Right cardiac atrium (tissue), 5 donors: ENCODE data around the gene GORASP2. TPM values are rescaled to one million over a fixed set of nuclear protein-coding genes. Genes with fewer than 3 reads are reported as not detected.

Source experiments
- ATAC-seq, 2 donors: fragments of 200-7000 bp; cut with Tn5 transposase; one replicate each; pipeline versions ENCODE4 v1.8.0 to v1.9.1; 2020; ENCODE audit warnings: moderate library complexity in 2 of 2, mild to moderate bottlenecking in 1 of 2
- DNase-seq, 3 donors: peaks; one replicate each; pipeline ENCODE4 v3.0.0-alpha.2; 2020
- H3K27ac ChIP-seq: one replicate; pipeline ENCODE4 v1.5.1; 2013; ENCODE audit warnings: mild to moderate bottlenecking, low read length, control low read depth, moderate library complexity
- H3K27me3 ChIP-seq: one replicate; pipeline ENCODE4 v1.6.1; 2013; ENCODE audit not compliant: control insufficient read depth, insufficient read depth
- H3K4me1 ChIP-seq: one replicate; pipeline ENCODE4 v1.6.1; 2013; ENCODE audit warnings: low read length; ENCODE audit not compliant: control insufficient read depth, insufficient read depth
- H3K4me3 ChIP-seq: one replicate; pipeline ENCODE4 v1.5.1; 2013; ENCODE audit warnings: low read length, control low read depth
- H3K9me3 ChIP-seq: one replicate; pipeline ENCODE4 v1.6.1; 2013; ENCODE audit warnings: low read length; ENCODE audit not compliant: control insufficient read depth
- WGBS: extraction: QIAGEN DNeasy Blood & Tissue Kit; methylation state at CpG from one replicate; pipeline ENCODE4 v1.1.7; 2013; 5-methylcytosine and 5-hydroxymethylcytosine counted together
- intact Hi-C, 4 donors: fragments of 100-400 bp; cut with DNase I; formaldehyde crosslinking; loops; one replicate each; pipeline versions ENCODE4 v1.11.0 to v1.14.0; 2022 to 2023
- polyA plus RNA-seq: library from polyadenylated mRNA; stranded (reverse); fragments of 200-250 nt; gene quantifications from one replicate; pipeline ENCODE4 v1.2.3, GENCODE V29; 2013
- total RNA-seq, 4 donors: library from RNA; stranded (reverse); fragmentation: NEBNext Ultra II Directional; extraction: Animal tissue kit (Norgen Biotek cat#: 25700); gene quantifications; one replicate each; pipeline ENCODE4 v1.2.1, GENCODE V29; 2021
- donor health status: healthy with polysubstance abuse.
- donor health status: DM: no; HTN: yes; CAD: no.
- donor health status: DM: no; HTN: no; CAD: no.
- donor health status: DM: no; HTN: yes; CAD: no; lungs with severe emphysema.
- donor health status: DM: yes; HTN: yes; CAD: no.

Gene GORASP2
- total and polyA plus RNA-seq, 5 donors = 39.5 to 74.7 (median 68.8) TPM

DNA sequence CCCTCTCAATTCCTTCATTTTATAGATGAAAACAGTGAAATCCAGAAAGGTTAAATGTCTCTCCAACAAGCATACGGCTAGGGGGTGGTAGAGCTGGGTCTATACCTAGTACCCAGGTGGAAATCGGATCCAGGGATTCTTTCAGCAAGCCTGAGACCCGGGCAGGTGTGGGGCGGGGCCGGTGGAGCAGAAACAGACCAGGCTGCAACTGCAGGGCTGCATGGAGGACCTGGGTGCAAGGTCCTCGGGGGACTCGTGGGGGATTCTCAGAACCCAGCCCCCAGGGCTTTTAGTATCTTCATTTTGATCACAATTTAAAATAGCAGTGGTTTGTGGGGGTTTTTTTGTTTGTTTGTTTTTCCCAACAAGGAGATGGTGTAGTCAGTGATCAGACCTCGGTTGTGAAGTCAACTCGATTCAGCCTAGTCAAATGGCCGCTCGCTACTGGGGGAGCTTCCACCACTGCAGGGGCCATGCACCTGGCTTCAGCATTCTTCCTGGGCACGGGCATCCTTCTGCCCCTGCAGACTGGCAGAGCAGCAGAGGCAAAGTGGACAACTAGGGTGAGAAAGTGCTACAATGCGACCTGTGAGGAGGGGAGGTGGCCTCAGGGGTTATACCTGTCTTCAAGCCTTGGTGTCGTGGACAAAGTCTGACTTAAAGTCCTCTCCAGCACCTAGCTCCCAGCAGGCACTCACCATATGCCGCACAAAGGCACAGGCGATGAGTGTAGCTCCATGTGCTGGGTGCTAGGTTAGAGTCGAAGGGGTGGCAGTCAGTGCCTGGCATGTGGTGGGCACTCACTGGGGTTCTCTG is 46.3 kb downstream of the GORASP2 start:
- WGBS = 87% methylated on average over 17 of the region's 17 CpGs
- Histone ChIP-seq H3K4me1 (no peaks in the 10 kb centered on the region), H3K27ac (no peak overlapping the region), H3K4me3 (no peak overlapping the region), H3K27me3 (no peaks in the 10 kb centered on the region), H3K9me3 (no peaks in the 10 kb centered on the region)
- no peak for DNase-seq
- intact Hi-C loops = loop anchor here in 1 of 4 donors (2.0 kb wide), 1 partner anchor 441 kb away; no protein-coding TSS in a partner anchor
- no peak for ATAC-seq

DNA sequence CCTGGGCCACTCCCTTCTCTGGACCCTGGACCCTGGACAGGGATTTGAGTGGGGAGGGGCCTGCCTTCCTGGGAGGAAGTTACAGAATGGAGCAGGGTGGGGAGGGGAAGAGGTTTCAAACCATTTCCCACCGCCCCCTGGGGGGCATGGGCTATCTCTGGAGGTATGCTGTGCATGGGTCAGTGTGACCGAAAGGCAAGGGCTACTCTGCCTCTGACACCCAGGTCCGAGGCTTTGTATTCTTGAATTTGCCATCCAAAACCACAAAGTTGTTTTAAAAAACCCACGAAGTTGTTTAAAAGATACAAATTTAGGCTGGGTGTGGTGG is 46.9 kb downstream of the GORASP2 start:
- no peaks in the 10 kb centered on the region for H3K4me1 ChIP-seq
- no peak overlapping the region for H3K4me3 ChIP-seq
- no peaks in the 10 kb centered on the region for H3K9me3 ChIP-seq
- DNase-seq (no peak), ATAC-seq (no peak)
- no peaks in the 10 kb centered on the region for H3K27me3 ChIP-seq
- intact Hi-C loops = loop anchor here in 1 of 4 donors (2.0 kb wide), 1 partner anchor 441 kb away; no protein-coding TSS in a partner anchor
- 84% methylated on average over 4 of the region's 4 CpGs for WGBS
- H3K27ac ChIP-seq = no peak overlapping the region

DNA sequence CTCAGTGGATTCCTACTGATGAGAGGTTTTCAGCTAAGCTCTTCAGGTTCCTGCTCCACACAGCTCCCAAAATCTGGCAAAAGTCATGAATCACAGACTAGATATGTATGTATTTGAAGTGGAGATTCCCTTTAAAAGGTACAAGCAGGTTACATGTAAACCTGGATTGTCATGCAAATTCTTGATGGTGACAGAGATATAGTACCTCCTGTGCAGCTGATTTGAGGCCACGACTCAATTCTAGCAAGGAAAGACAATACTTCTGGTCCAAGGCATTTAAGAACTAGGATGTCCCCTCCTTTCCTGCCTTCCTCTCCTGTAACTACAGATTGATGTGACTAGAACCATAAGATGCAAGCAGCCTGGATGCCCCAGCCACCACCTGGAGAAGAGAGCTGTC is 55.0 kb downstream of the GORASP2 start:
- Histone ChIP-seq H3K27ac (no peak overlapping the region), H3K4me3 (no peak overlapping the region), H3K27me3 (no peaks in the 10 kb centered on the region), H3K4me1 (no peaks in the 10 kb centered on the region), H3K9me3 (no peaks in the 10 kb centered on the region)
- ATAC-seq (no peak), DNase-seq (no peak)
- intact Hi-C loops = no loop called here
- WGBS = 44% methylated on average over 1 of the region's 1 CpG

DNA sequence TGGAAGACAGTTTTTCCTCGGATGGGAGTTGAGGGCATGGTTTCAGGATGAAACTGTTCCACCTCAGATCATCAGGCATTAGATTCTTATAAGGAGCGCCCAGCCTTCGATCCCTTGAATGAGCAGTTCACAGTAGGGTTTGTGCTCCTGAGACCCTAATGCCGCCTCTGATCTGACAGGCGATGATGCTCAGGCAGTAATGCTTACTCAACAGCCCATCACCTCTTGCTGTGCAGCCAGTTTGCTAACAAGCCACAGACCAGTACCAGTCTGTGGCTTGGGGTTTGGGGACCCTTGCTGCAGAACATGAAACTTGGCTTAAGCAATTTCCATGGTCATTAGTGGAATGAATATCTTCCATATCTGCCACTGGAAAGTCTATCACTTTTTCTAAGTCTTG is 56.4 kb downstream of the GORASP2 start:
- 92% methylated on average over 5 of the region's 5 CpGs for WGBS
- intact Hi-C loops = no loop called here

DNA sequence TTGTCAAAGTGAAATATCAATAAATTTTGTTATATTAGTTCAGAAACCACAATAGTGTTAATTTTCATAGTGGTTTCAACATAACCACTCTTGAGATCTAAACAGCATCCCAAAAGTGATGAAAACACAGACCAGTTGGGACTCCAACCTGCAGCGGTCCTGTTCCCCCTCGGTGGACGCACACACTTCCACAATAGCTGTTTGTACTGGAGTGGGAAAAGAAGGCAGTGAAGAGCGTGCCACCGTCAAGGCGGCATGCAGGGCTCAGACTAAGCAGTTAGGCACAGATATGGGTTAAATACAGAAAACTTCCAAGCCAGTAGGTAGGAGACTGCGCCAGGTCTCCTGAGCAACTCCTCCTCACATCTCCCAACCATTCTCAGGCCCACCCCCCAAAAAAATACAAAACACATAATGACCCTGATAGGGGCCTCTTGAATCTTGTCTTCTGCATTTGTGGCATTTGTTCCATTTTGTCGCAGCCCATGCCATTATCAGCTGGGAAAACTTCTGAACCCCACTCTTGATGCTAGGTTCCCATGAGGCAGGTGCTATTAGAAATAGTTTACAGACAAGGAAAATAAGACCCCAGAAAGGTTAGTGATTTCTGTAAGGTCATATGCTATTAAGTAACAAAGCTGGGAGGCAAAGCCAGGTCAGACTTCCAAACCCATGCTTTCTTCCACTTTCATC is 57.7 kb downstream of the GORASP2 start:
- H3K4me3 ChIP-seq = no peak overlapping the region
- intact Hi-C loops = no loop called here
- no peaks in the 10 kb centered on the region for H3K9me3 ChIP-seq
- H3K27ac ChIP-seq = no peak overlapping the region
- DNase-seq (no peak), ATAC-seq (no peak)
- no peaks in the 10 kb centered on the region for H3K27me3 ChIP-seq
- H3K4me1 ChIP-seq = no peaks in the 10 kb centered on the region
- WGBS = 96% methylated on average over 8 of the region's 8 CpGs

More for the DNA sequence above, 56.4 kb downstream of the GORASP2 start:
- DNase-seq (no peak), ATAC-seq (no peak)
- Histone ChIP-seq H3K4me1 (no peaks in the 10 kb centered on the region), H3K9me3 (no peaks in the 10 kb centered on the region), H3K4me3 (no peak overlapping the region), H3K27me3 (no peaks in the 10 kb centered on the region), H3K27ac (no peak overlapping the region)

DNA sequence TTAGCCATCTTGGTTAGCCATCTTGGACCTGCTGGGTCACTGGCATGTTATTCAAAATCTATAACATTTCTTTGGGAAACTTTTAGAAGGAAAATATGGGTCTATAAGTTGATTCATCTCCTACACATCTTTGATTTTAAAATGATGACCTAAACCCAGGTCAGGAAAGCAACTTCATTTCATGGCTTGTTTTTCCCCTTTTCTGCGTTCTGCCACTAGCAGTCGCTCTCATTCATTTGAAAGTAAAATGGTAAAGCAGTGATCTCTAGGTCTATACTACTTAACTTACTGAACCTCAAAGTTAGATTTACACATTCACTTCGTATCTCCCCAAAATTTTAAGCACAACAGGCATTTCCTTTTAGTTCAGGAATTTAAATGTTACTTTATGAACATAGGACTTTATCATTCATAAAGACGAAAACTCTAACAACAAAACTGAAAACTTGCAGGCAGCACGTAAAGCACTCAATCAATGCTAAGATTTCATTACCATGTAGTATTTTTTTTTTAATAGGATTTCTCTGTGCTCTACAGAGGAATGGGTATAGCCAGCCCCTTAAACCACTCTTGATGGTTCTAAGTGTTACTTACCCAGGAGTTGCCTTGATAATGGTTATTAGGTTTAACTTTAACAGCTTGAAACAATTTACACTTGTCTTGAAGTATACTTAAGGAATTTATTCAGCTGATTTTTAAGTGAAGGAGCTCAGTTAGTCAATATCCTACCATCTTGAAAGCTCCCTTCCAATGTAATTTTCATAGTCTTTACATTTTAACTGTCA is 62.5 kb downstream of the GORASP2 start:
- intact Hi-C loops = no loop called here
- 93% methylated on average over 5 of the region's 5 CpGs for WGBS

DNA sequence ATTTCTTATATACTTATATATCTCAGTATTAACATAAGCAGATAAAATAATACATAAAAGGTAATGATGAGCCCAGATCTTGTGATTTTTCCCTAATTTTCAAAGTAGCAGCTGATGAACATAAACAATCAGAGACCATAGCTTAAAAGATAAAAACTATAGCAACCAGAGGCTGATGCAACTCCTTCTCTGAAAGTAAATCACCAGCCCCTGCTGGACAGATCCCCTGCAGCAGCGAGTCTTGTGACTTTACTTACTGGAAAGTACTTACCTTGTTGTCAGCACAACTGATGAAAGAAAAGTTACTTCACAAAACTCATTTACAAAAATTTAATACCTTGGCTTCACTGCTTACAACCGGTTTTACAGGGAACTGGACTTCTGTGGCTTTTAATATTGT is 67.3 kb downstream of the GORASP2 start:
- no peaks in the 10 kb centered on the region for H3K9me3 ChIP-seq
- DNase-seq = no peak
- no peak for ATAC-seq
- WGBS = 98% methylated on average over 2 of the region's 2 CpGs
- H3K4me3 ChIP-seq = no peak overlapping the region
- intact Hi-C loops = no loop called here
- no peaks in the 10 kb centered on the region for H3K4me1 ChIP-seq
- H3K27me3 ChIP-seq = no peaks in the 10 kb centered on the region
- no peak overlapping the region for H3K27ac ChIP-seq

More for the DNA sequence above, 62.5 kb downstream of the GORASP2 start:
- Histone ChIP-seq H3K9me3 (no peaks in the 10 kb centered on the region), H3K4me3 (no peak overlapping the region), H3K4me1 (no peaks in the 10 kb centered on the region), H3K27me3 (no peaks in the 10 kb centered on the region), H3K27ac (no peak overlapping the region)
- ATAC-seq (no peak), DNase-seq (no peak)

DNA sequence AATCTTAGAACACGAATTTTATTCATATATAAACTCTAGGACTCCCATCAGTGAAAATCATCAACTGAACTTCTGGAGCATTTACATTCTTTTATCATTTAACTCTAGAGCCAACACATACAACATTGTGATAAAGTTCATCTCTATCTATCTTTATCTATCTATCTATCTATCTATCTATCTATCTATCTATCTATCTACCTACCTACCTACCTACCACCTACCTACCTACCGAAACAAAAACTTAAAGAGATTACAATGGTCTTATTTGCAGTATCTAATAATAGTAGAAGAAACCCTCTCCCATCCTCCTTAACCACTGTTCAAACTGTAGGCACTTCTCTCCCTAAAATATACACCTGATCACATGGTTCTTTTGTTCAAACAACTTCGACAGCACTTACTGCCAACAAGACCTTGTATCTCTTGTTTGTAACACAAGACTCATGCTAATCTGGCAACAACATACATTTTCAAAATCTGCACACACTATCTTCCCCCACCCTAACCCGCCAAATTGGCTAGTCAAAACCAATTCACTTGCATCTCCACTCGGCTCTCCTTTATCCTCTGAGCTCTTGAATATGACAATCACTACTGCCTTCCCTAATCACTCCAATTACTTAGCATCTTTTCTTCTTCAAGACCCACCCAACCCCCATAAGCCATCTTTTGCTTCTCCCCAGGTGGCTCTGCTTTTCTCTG is 69.0 kb downstream of the GORASP2 start:
- 78% methylated on average over 5 of the region's 5 CpGs for WGBS
- no peak for DNase-seq
- Histone ChIP-seq H3K9me3 (no peaks in the 10 kb centered on the region), H3K4me1 (no peaks in the 10 kb centered on the region), H3K4me3 (no peak overlapping the region), H3K27ac (no peak overlapping the region), H3K27me3 (no peaks in the 10 kb centered on the region)
- intact Hi-C loops = no loop called here
- ATAC-seq = no peak

DNA sequence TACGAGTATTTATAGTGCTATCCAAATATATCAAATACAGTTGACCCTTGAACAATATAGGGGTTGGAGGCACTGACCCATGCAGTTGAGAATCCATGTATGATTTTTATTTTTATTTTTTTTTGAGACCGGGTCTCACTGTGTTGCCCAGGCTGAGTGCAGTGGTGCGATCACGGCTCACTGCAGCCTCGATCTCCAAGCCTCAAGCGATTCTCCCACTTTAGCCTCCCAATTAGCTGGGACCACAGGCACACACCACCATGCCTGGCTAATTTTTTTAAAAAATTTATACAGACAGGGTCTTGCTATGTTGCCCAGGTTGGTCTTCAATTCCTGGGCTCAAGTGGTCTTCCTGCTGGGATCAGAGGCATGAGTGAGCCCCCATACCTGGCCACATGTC is 70.6 kb downstream of the GORASP2 start:
- WGBS = 88% methylated on average over 6 of the region's 6 CpGs
- Histone ChIP-seq H3K4me3 (no peak overlapping the region), H3K4me1 (no peaks in the 10 kb centered on the region), H3K27ac (no peak overlapping the region), H3K9me3 (no peaks in the 10 kb centered on the region), H3K27me3 (no peaks in the 10 kb centered on the region)
- DNase-seq = no peak
- intact Hi-C loops = no loop called here
- ATAC-seq = no peak

DNA sequence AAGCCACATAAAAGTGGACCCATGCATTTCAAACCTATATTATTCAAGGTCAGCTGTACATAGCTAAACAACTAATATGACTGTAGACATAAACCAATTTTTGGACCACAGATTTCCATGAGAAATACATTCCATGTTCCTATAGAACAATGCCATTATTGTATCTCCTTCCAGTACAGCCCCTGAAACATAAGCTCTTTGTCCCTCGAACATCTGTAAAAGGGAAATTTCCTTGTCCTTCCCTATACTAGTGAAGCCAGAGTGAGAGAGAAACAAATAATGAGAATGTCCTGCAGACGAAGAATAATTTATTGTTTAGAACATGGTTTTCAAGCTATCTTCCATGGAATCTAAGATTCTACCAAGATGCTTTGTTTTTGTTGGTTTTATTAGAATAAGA is 75.3 kb downstream of the GORASP2 start:
- Histone ChIP-seq H3K27ac (no peak overlapping the region), H3K9me3 (no peaks in the 10 kb centered on the region), H3K4me3 (no peak overlapping the region), H3K27me3 (no peaks in the 10 kb centered on the region), H3K4me1 (no peaks in the 10 kb centered on the region)
- no peak for ATAC-seq
- intact Hi-C loops = no loop called here
- WGBS = 88% methylated on average over 2 of the region's 2 CpGs
- DNase-seq = no peak
